CD14-positive monocyte (primary cell): Measurements from ENCODE around the gene ITPR1. TPM values are rescaled to one million over a fixed set of nuclear protein-coding genes. Genes with fewer than 3 reads are reported as not detected.

Experiments
- DNase-seq, 3 donors: peaks; one replicate each; pipeline ENCODE4 v3.0.0-alpha.2; 2011 to 2022
- H2AFZ ChIP-seq: 2 replicates; pipeline ENCODE4 v1.6.0; 2012; ENCODE audit warnings: mild to moderate bottlenecking, low read depth, low read length, inconsistent platforms; ENCODE audit not compliant: insufficient read depth, poor library complexity, severe bottlenecking
- H3K27ac ChIP-seq, 2 donors: 1 replicate in 1 of 2; 2 replicates in 1 of 2; pipeline ENCODE4 v1.5.1; 2012 to 2013; ENCODE audit warnings: low read length in 2 of 2, control low read depth in 1 of 2, inconsistent platforms in 1 of 2, low read depth in 1 of 2, mild to moderate bottlenecking in 1 of 2
- H3K27me3 ChIP-seq, 2 donors: one replicate each; pipeline versions ENCODE4 v1.6.0 to v1.6.1; 2011 to 2013; ENCODE audit warnings: low read length in 2 of 2; ENCODE audit not compliant: control insufficient read depth in 2 of 2, insufficient read depth in 2 of 2
- H3K36me3 ChIP-seq, 2 donors: replicated peaks in 1 of 2; 1 replicate in 1 of 2; 2 replicates in 1 of 2; pipeline versions ENCODE4 v1.5.1 to v1.6.1; 2012 to 2013; ENCODE audit warnings: low read length in 2 of 2, control low read depth in 1 of 2, inconsistent platforms in 1 of 2, mild to moderate bottlenecking in 1 of 2; ENCODE audit not compliant: insufficient read depth in 2 of 2, control insufficient read depth in 1 of 2
- H3K4me1 ChIP-seq, 2 donors: 1 replicate in 1 of 2; 2 replicates in 1 of 2; pipeline versions ENCODE4 v1.5.1 to v1.6.1; 2012 to 2013; ENCODE audit warnings: low read length in 2 of 2, control low read depth in 1 of 2, inconsistent platforms in 1 of 2, mild to moderate bottlenecking in 1 of 2, moderate library complexity in 1 of 2; ENCODE audit not compliant: insufficient read depth in 2 of 2, control insufficient read depth in 1 of 2
- H3K4me2 ChIP-seq: replicated peaks from 2 replicates; pipeline ENCODE3; 2012; ENCODE audit warnings: low read length, moderate library complexity, mild to moderate bottlenecking; ENCODE audit not compliant: poor library complexity, severe bottlenecking; ENCODE audit errors: extremely low read depth
- H3K4me3 ChIP-seq, 3 experiments: fragments of 200-600 bp in 1 of 3; sonication (generic) in 1 of 3; replicated peaks in 1 of 3; 1 replicate in 2 of 3; 2 replicates in 1 of 3; pipeline ENCODE4 v1.5.1; 2011 to 2013; ENCODE audit warnings: low read length in 3 of 3, mild to moderate bottlenecking in 3 of 3, control low read depth in 2 of 3, low read depth in 2 of 3, inconsistent platforms in 1 of 3, moderate library complexity in 1 of 3
- H3K79me2 ChIP-seq: 2 replicates; pipeline ENCODE4 v1.6.0; 2012; ENCODE audit warnings: mild to moderate bottlenecking, control low read depth, inconsistent platforms, low read length, moderate library complexity; ENCODE audit not compliant: insufficient read depth
- H3K9ac ChIP-seq: 2 replicates; pipeline ENCODE4 v1.6.0; 2017; ENCODE audit warnings: low read length, mild to moderate bottlenecking; ENCODE audit not compliant: insufficient read depth, poor library complexity, severe bottlenecking
- H3K9me3 ChIP-seq, 2 donors: replicated peaks in 1 of 2; 1 replicate in 1 of 2; 2 replicates in 1 of 2; pipeline versions ENCODE4 v1.5.1 to v1.6.1; 2012 to 2013; ENCODE audit warnings: low read length in 2 of 2, control low read depth in 1 of 2; ENCODE audit not compliant: control insufficient read depth in 1 of 2, insufficient read depth in 1 of 2
- H4K20me1 ChIP-seq: 2 replicates; pipeline ENCODE4 v1.6.0; 2012; ENCODE audit warnings: mild to moderate bottlenecking, low read length, control low read depth, moderate library complexity; ENCODE audit not compliant: insufficient read depth
- H3K27ac Mint-ChIP-seq, 7 donors: one replicate each; pipeline ENCODE4 v1.8.0; 2020; ENCODE audit warnings: mild to moderate bottlenecking in 7 of 7, mixed read lengths in 7 of 7, moderate library complexity in 6 of 7, inconsistent platforms in 2 of 7
- H3K27me3 Mint-ChIP-seq, 3 donors: one replicate each; pipeline ENCODE4 v1.8.0; 2021 to 2022; ENCODE audit warnings: low read depth in 3 of 3, mild to moderate bottlenecking in 3 of 3, mixed read lengths in 3 of 3, moderate library complexity in 3 of 3, inconsistent platforms in 1 of 3
- H3K36me3 Mint-ChIP-seq, 2 donors: one replicate each; pipeline ENCODE4 v1.8.0; 2020; ENCODE audit warnings: mixed read lengths in 2 of 2, inconsistent platforms in 1 of 2, mild to moderate bottlenecking in 1 of 2
- H3K4me1 Mint-ChIP-seq: one replicate; pipeline ENCODE4 v1.8.0; 2020; ENCODE audit warnings: mild to moderate bottlenecking, mixed read lengths
- H3K4me3 Mint-ChIP-seq, 2 donors: one replicate each; pipeline ENCODE4 v1.8.0; 2020; ENCODE audit warnings: mild to moderate bottlenecking in 2 of 2, mixed read lengths in 2 of 2, moderate library complexity in 1 of 2
- H3K9me3 Mint-ChIP-seq, 7 donors: one replicate each; pipeline ENCODE4 v1.8.0; 2020 to 2022; ENCODE audit warnings: mixed read lengths in 7 of 7, mild to moderate bottlenecking in 6 of 7, moderate library complexity in 6 of 7, inconsistent platforms in 2 of 7
- WGBS: methylation state at CpG from one replicate; pipeline ENCODE4 v1.1.5; 2013; ENCODE audit warnings: missing lambda C conversion rate; ENCODE audit not compliant: insufficient coverage; 5-methylcytosine and 5-hydroxymethylcytosine counted together
- intact Hi-C, 2 donors: fragments of 100-400 bp; cut with micrococcal nuclease; formaldehyde crosslinking; loops; one replicate each; pipeline versions ENCODE4 v1.15.0 to v1.15.1; 2023
- polyA plus RNA-seq, 3 donors: library from polyadenylated mRNA; depleted of rRNA in 1 of 3; unstranded in 2 of 3; stranded (reverse) in 1 of 3; fragments of 300-500 nt in 2 of 3; fragments of >200 nt in 1 of 3; fragmentation: Illumina TruSeq in 2 of 3; gene quantifications; 1 replicate in 2 of 3; 2 replicates in 1 of 3; pipeline ENCODE4 v1.2.3, GENCODE V29; 2012 to 2021
- TF ChIP-seq, protein P1 (sequence below): fragments of 200-600 bp; IDR thresholded peaks from one replicate; pipeline ENCODE4 v1.8.0; 2022; ENCODE audit warnings: antibody characterized with exemption, mild to moderate bottlenecking

Gene ITPR1
- polyA plus RNA-seq, 3 donors = 3.2 to 21.1 (median 7.1) TPM

DNA sequence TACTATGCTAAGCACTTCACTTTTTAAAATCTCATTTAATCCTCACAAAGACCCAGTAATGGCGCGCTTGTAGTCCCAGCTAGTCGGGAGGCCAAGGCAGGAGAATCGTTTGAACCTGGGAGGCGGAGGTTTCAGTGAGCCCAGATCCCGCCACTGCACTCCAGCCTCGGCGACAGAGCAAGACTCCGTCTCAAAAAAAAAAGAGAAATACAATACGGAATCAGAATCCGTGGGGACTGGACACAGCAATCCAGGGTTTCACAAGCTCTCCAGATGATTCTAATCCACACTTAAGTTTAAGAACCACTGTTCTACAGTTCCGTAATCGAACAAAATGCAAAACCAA, 25.7 kb upstream of the ITPR1 start:
- Histone ChIP-seq H2AFZ (peak overlapping the region; percentile 94), H3K9ac (peak overlapping the region; percentile 97), H3K27me3 (no peaks in the 10 kb centered on the region), H3K79me2 (peaks cover 48% of the 10 kb centered on the region), H3K4me3 (peak overlapping the region; percentile 75 to 92 (median 90)), H3K36me3 (no peaks in the 10 kb centered on the region), H4K20me1 (no peaks in the 10 kb centered on the region), H3K4me2 (peak overlapping the region; percentile 72), H3K4me1 (peaks cover 22 to 31% of the 10 kb centered on the region in 2 donors), H3K27ac (peak overlapping the region in 1 of 2 donors; percentile 95), H3K9me3 (no peaks in the 10 kb centered on the region)
- no peak for DNase-seq
- Mint-ChIP-seq H3K36me3 (peaks cover 5 to 7% of the 10 kb centered on the region in 2 donors), H3K27ac (peak overlapping the region; percentile 76 to 98 (median 95)), H3K4me3 (peak overlapping the region; percentile 93), H3K4me1 (peaks cover 39% of the 10 kb centered on the region), H3K9me3 (no peaks in the 10 kb centered on the region), H3K27me3 (no peaks in the 10 kb centered on the region)
- intact Hi-C loops = loop anchor here in 1 of 2 donors (10.0 kb wide), 1 partner anchor 47 kb away; no protein-coding TSS in a partner anchor
- TF ChIP-seq, protein P1, sequence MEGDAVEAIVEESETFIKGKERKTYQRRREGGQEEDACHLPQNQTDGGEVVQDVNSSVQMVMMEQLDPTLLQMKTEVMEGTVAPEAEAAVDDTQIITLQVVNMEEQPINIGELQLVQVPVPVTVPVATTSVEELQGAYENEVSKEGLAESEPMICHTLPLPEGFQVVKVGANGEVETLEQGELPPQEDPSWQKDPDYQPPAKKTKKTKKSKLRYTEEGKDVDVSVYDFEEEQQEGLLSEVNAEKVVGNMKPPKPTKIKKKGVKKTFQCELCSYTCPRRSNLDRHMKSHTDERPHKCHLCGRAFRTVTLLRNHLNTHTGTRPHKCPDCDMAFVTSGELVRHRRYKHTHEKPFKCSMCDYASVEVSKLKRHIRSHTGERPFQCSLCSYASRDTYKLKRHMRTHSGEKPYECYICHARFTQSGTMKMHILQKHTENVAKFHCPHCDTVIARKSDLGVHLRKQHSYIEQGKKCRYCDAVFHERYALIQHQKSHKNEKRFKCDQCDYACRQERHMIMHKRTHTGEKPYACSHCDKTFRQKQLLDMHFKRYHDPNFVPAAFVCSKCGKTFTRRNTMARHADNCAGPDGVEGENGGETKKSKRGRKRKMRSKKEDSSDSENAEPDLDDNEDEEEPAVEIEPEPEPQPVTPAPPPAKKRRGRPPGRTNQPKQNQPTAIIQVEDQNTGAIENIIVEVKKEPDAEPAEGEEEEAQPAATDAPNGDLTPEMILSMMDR = no peak
- WGBS = 90% methylated on average over 6 of the region's 13 CpGs

DNA sequence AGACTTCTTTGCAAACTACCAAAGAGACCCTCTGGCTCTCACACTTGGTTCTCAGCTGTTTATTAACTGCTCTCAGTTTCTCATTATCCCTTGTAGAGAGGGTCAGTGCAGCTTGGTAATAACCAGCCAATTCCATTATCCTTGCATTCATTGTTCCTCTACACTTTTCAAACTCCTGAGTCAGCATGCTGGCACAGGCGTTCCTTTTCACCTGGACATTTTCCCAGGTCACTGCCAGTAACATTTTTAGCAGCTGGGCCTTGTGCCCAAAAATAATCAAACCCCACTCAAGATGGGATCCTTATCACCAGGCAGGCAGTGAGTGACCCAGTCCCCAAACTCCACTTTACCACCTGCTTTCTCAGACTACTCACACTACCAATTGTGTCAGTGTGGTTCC, 21.2 kb upstream of the ITPR1 start:
- Histone ChIP-seq H3K9ac (no peak overlapping the region), H3K79me2 (peaks cover 6% of the 10 kb centered on the region), H3K27ac (no peak overlapping the region), H3K4me1 (peaks cover 36 to 41% of the 10 kb centered on the region in 2 donors), H3K4me2 (no peak overlapping the region), H3K27me3 (no peaks in the 10 kb centered on the region), H4K20me1 (no peaks in the 10 kb centered on the region), H3K4me3 (no peak overlapping the region), H2AFZ (no peak overlapping the region), H3K36me3 (no peaks in the 10 kb centered on the region), H3K9me3 (no peaks in the 10 kb centered on the region)
- Mint-ChIP-seq H3K27me3 (peaks cover 0 to 3% (median 0%) of the 10 kb centered on the region in 3 donors), H3K4me1 (peaks cover 39% of the 10 kb centered on the region), H3K27ac (peak overlapping the region in 1 of 7 donors; percentile 33), H3K9me3 (no peaks in the 10 kb centered on the region), H3K36me3 (no peaks in the 10 kb centered on the region), H3K4me3 (no peak overlapping the region)
- intact Hi-C loops = loop anchor here in 1 of 2 donors (10.0 kb wide), 1 partner anchor 47 kb away; no protein-coding TSS in a partner anchor
- DNase-seq = no peak
- TF ChIP-seq, protein P1 = no peak
- WGBS = 81% methylated on average over 1 of the region's 1 CpG
